Coronary artery (tissue), 2 donors: ENCODE results near the gene CLTA.
A peak's percentile ranks its signal among the peaks of the same experiment; 100 is the strongest.
"Not testable (repeated sequence)": the region's sequence is repeated elsewhere in the genome, so short reads cannot be mapped to it uniquely, and the experiment has no call there.

Source experiments
- DNase-seq: peaks from one replicate; pipeline ENCODE4 v3.0.0-alpha.2; 2017; ENCODE audit warnings: low spot score
- H3K27ac ChIP-seq, 2 donors: fragments of 200-600 bp; sonication (generic); one replicate each; pipeline ENCODE4 v1.5.1; 2016 to 2019
- H3K4me3 ChIP-seq: fragments of 200-600 bp; sonication (generic); 2 replicates; pipeline ENCODE4 v1.5.1; 2016; ENCODE audit warnings: mild to moderate bottlenecking, moderate library complexity
- CTCF ChIP-seq: fragments of 200-600 bp; sonication (generic); IDR thresholded peaks from one replicate; pipeline ENCODE4 v1.5.1; 2019; ENCODE audit warnings: antibody characterized with exemption

CLTA gene

GRCh38 chr9:36245906-36246305 lies 55.2 kb downstream of the CLTA start:
- no peak overlapping the region for H3K4me3 ChIP-seq
- no peak overlapping the region for H3K27ac ChIP-seq
- no peak for DNase-seq
- no peak for TF ChIP-seq CTCF

GRCh38 chr9:36247356-36247755 lies 56.6 kb downstream of the CLTA start:
- no peak overlapping the region for H3K4me3 ChIP-seq
- DNase-seq: no peak
- TF ChIP-seq CTCF: no peak
- H3K27ac ChIP-seq: no peak overlapping the region

DNA sequence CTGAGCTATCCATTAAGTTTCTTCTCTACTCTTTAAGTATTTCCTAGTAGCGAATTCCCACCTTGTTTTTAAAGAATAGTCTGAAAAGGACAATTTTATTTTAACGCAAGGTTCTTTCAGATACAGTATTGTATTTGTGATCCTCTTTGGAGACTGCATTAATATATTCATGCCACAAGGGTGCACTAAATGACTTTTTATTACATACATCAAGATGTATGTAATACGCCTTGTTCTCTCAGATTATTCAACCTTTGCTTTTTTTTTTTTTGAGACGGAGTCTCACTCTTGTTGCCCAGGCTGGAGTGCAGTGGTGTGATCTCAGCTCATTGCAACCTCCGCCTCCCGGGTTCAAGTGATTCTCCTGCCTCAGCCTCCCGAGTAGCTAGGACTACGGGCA lies 57.3 kb downstream of the CLTA start:
- not testable (repeated sequence) for DNase-seq, H3K27ac ChIP-seq, H3K4me3 ChIP-seq

DNA sequence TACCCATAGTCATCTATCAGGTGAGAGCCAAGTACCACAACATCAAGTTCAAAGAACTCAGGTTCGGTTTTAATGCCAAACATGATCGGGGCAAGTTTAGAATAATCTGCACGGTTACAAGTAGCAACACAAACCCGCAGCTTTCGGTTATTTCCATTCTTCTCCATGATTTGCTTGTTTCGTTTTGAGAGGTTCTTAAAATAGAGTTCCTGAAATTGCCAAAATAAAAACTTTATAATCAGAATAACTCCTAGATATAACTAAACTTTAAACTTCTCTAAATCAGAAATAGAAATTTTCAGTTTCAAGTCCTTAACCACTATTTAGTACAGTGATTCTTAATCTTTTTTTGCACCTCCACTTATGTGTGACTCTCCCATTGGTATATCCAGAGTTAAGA lies 58.5 kb downstream of the CLTA start:
- DNase-seq: no peak
- no peak for TF ChIP-seq CTCF
- H3K27ac ChIP-seq: no peak overlapping the region
- H3K4me3 ChIP-seq: peak overlapping the region; percentile 24

- no peak for DNase-seq
- no peak overlapping the region for H3K27ac ChIP-seq
- no peak for TF ChIP-seq CTCF
- no peak overlapping the region for H3K4me3 ChIP-seq
Measured at GRCh38 chr9:36250079-36250478, 59.4 kb downstream of the CLTA start.

GRCh38 chr9:36251428-36251827 lies 60.7 kb downstream of the CLTA start:
- H3K27ac ChIP-seq: no peak overlapping the region
- H3K4me3 ChIP-seq: no peak overlapping the region
- DNase-seq: no peak
- no peak for TF ChIP-seq CTCF

DNA sequence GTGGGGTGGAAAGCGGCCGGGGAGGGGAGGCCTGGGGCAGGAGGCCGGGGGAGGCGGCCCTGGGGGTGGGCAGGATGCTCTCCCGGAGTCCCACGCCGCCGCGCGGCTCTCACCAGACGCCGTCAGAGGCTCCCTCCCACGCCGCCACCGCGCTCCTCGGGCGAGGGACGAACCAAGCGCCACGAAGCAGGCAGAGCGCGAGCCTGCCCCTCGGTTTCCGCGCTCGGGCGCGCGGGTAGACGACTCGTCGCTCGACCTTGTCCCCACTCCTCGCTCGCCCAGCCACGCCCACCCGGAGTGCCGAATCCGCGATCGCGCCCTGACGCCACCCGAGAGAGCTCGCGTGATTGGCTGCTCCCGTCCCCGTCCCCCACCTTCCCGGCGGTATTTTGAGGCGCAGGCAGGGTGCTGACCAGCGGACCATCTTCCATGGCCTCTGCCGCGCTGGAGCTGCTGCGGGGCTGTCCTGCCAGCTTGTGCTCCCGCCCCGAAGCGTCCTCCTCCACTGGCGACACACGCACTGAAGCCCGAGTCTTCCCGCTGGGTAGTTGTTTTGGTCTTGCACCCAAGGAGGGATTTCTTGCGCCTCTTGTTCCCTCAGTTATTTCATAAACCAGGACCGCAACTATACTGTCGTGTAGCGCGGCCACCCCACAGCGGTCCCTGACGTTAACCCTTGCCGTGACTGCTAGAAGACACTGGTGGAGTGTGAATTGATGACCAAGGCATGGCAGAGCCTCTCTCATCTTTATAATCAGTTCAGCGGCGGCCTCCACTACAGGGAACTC lies 67.7 kb downstream of the CLTA start, which contains the start of gene GNE:
TSS of gene GNE (minus strand) at position 241 of the 788 bp plus-strand sequence. CDS start 9,093 bp downstream, outside the sequence.
- DNase-seq: peak; percentile 98
- Histone ChIP-seq H3K27ac (peak within 1 kb of the TSS; percentile 99 to 100), H3K4me3 (peak within 1 kb of the TSS; percentile 100)
- no peak for TF ChIP-seq CTCF
